ENCODE measurements around the gene MRPL28.

MRPL28 gene

GRCh38 chr16:321532-321931 is 48.8 kb downstream of the MRPL28 start:
- Mint-ChIP-seq H3K9me3 (no peaks in the 10 kb centered on the region), H3K4me3 (no peak overlapping the region), H3K27me3 (no peaks in the 10 kb centered on the region), H3K27ac (no peak overlapping the region), H3K4me1 (peaks cover 37 to 64% of the 10 kb centered on the region in 2 donors), H3K36me3 (peaks cover 7 to 31% of the 10 kb centered on the region in 2 donors)
- DNase-seq, result no peak
- no peak for ATAC-seq (replicated peaks)

- peaks cover 34 to 58% of the 10 kb centered on the region in 2 donors for H3K4me1 Mint-ChIP-seq
- H3K9me3 Mint-ChIP-seq, result no peaks in the 10 kb centered on the region
- ATAC-seq (replicated peaks), result no peak
- no peak overlapping the region for H3K27ac Mint-ChIP-seq
- no peak overlapping the region for H3K4me3 Mint-ChIP-seq
- no peak for DNase-seq
- peaks cover 7 to 31% of the 10 kb centered on the region in 2 donors for H3K36me3 Mint-ChIP-seq
- H3K27me3 Mint-ChIP-seq, result no peaks in the 10 kb centered on the region
Observed at GRCh38 chr16:320206-320605, 50.1 kb downstream of the MRPL28 start.

GRCh38 chr16:318628-319027 is 51.7 kb downstream of the MRPL28 start:
- Mint-ChIP-seq H3K4me3 (no peak overlapping the region), H3K36me3 (peaks cover 16 to 41% of the 10 kb centered on the region in 2 donors), H3K4me1 (peaks cover 20 to 42% of the 10 kb centered on the region in 2 donors), H3K27me3 (no peaks in the 10 kb centered on the region), H3K9me3 (no peaks in the 10 kb centered on the region), H3K27ac (no peak overlapping the region)
- ATAC-seq (replicated peaks) (peak in 1 of 2 donors; percentile 31), DNase-seq (no peak)

GRCh38 chr16:317583-317982 is 52.8 kb downstream of the MRPL28 start:
- no peak for DNase-seq
- no peaks in the 10 kb centered on the region for H3K27me3 Mint-ChIP-seq
- no peak for ATAC-seq (replicated peaks)
- H3K4me1 Mint-ChIP-seq, result peaks cover 17 to 32% of the 10 kb centered on the region in 2 donors
- no peaks in the 10 kb centered on the region for H3K9me3 Mint-ChIP-seq
- H3K36me3 Mint-ChIP-seq, result peaks cover 16 to 38% of the 10 kb centered on the region in 2 donors
- H3K27ac Mint-ChIP-seq, result no peak overlapping the region
- no peak overlapping the region for H3K4me3 Mint-ChIP-seq
